C4-2B (cell line): ENCODE measurements around the gene PFKP.

Source experiments
- ZFX ChIP-seq: fragments of 450-650 bp; IDR thresholded peaks from 2 replicates; pipeline ENCODE4 v1.6.1; 2017
- TF ChIP-seq, protein P1 (sequence below): fragments of 450-650 bp; conservative IDR thresholded peaks from 2 replicates; pipeline ENCODE4 v1.5.1; 2017; ENCODE audit warnings: mild to moderate bottlenecking

DNA sequence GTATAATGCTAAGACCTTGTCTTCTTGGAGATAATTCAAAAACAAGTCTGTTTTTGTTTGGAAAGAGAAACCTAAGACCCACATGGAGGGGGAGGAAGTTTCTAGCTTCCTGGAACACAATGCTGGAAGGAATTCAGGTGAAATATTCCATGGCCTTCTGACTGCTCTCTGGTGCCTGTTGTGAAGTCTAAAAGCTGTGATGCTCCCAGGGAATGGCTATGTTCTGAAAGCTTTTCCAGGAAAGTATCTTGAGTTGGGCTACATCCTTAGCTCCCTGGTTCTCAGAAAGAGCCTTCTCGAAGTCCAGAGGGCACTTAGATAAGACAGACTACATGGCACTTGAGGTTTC is 12.5 kb upstream of the PFKP start:
- TF ChIP-seq, protein P1, sequence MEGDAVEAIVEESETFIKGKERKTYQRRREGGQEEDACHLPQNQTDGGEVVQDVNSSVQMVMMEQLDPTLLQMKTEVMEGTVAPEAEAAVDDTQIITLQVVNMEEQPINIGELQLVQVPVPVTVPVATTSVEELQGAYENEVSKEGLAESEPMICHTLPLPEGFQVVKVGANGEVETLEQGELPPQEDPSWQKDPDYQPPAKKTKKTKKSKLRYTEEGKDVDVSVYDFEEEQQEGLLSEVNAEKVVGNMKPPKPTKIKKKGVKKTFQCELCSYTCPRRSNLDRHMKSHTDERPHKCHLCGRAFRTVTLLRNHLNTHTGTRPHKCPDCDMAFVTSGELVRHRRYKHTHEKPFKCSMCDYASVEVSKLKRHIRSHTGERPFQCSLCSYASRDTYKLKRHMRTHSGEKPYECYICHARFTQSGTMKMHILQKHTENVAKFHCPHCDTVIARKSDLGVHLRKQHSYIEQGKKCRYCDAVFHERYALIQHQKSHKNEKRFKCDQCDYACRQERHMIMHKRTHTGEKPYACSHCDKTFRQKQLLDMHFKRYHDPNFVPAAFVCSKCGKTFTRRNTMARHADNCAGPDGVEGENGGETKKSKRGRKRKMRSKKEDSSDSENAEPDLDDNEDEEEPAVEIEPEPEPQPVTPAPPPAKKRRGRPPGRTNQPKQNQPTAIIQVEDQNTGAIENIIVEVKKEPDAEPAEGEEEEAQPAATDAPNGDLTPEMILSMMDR: no peak
- TF ChIP-seq ZFX: no peak
